T47D (cell line): ENCODE results near the gene TRH.

Experiments used
- DNase-seq, 2 experiments: peaks; one replicate each; pipeline versions ENCODE4 v3.0.0 to v3.0.0-alpha.2; 2011 to 2012; ENCODE audit warnings: low read depth in 1 of 2, low spot score in 1 of 2
- JUND ChIP-seq: IDR thresholded peaks from 2 replicates; pipeline ENCODE4 v1.6.1; 2012; ENCODE audit warnings: low read depth
- in situ Hi-C: cut with HindIII; loops from 2 replicates; pipeline ENCODE4 v1.10.0; 2016; ENCODE audit warnings: low sequenced_read_pairs, low pct_unique_long_range_greater_than_20kb

The TRH gene

DNA sequence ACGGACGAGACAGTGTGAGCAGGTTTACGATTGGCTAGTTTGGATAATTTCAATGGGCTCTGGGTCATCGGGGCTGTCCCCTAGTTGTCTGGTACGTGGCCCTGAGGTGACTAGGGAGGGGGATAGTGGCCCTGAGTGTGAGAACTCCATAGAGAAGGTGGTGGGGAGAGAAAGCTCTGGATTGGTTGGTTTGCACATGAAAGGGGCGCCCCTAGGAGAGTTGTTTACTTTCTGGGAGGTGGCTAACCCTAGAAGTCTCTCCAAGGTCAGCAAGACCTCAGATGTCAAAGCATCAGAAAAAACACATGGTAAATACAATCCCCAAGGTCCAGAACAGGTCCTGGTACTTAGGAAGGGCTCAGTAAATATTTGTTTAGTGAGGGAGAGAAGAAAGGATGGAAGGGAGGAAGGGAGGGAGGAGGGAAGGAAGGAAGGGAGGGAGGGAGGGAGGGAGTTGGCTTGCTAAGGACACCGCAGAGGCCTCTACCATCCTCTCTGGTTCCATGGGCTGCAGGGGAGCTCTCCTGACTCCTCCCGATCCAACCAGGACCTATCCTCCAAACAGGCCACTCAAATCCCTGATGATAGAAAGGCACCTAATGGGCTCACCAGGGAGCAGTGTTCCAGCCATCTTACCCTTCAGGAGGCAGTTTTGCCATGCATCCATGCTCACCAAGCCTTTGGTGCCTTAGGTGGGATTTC lies 3.0 kb upstream of the TRH start:
- TF ChIP-seq JUND, result no peak
- in situ Hi-C loops, result no loop called here
- peak in 1 of 2 experiments; percentile 75 for DNase-seq

DNA sequence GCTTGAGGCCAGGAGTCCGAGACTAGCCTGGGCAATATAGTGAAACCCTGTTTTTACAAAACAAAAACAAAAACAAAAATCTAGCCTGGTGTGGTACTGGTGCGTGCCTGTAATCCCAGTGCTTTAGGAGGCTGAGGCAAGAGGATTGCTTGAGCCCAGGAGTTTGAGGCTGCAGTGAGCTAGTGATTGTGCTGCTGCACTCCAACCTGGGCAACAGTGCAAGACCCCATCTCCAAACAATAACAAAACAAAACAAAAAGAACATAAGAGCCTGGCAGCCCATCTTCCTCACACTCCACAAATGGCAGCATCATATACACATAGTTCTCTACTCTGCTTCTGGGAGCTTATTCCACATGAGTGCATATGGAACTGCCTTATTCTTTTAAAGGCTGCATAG lies 2.2 kb upstream of the TRH start:
- in situ Hi-C loops, result no loop called here
- no peak for DNase-seq
- TF ChIP-seq JUND, result no peak

DNA sequence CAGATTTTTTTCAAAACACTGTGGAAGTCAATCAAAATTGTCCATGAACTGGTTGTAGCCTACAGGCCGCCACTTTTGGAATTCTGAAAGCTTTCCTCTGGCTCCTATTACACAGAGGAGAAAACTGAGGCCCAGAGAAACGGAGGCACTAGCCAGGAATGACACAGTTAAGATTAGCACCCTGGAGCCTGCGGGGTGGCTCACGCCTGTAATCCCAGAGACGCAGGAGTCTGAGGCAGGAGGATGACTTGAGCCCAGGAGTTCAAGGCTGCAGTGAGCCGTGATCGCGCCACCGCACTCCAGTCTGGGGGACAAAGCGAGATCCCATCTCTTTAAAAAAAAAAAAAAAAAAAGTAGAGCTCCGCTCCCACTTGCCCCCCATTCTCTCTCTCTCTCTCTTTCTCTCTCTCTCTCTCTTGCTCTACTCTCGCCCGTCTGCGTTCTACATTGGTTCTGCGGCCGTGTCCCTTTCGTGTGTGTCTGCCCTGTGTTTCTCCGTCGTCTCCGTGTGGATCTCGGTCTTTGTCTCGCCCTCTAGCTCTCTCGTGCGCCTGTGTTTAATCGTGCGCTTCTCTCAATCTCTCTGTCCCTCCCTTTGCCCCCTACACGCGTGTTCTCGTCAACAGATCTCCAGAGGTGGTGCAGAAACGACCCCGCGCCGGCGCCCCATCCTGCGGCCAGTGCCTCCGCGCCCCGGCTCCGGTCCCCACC lies 512 bp upstream of the TRH start:
- in situ Hi-C loops, result no loop called here
- no peak for DNase-seq
- no peak for TF ChIP-seq JUND

DNA sequence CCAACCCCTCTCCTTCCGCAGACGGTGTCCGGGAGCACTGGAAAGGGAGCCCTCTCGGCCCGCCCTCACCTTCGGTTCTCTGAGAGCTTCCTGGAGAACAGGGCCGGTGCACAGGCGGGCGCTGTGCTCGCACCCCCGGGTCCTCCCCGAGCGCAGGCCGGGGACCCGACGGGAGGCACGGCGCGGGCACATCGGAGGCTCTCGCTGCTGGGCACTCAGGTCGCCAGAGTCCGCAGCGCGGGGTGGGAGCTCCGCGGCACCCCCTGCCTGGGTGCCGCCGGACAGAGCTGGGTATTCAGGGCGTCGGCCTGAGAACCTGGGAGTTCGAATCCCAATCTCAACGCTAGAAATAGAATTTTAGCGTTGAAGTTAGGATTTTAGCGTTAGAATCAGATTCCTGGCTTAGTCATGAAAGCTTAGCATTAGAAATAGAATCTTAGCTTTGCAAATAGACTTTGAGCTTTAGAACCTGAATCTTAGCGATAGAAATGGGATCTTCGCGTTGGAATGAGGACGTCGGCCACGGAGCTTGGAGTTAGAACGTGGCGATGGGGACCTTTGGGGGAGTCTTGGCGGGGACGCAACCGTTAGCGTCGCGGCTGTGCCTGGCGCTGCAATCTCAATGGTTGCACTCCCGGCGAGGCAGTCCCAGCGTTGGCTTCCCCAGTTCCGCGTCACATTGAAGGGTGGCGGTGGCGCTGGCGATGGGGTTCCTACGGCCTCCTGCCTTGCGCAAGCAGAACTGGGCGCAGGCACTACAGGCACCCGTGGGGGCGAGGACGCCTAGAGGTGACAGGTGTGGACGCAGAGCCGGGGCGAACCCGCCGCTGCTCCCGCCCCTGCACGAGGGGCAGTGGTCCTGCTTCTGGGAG lies 549 bp downstream of the TRH start:
- TF ChIP-seq JUND, result no peak
- DNase-seq, result no peak
- in situ Hi-C loops, result no loop called here

DNA sequence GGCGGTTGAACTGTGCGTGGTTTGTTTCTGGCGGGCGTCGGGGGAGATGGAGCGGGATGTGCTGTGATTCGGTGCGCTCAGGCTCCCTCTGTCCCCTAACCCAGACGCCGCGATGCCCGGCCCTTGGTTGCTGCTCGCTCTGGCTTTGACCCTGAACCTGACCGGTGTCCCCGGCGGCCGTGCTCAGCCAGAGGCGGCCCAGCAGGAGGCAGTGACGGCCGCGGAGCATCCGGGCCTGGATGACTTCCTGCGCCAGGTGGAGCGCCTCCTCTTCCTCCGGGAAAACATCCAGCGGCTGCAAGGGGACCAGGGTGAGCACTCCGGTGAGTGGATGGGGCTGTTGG lies 1.2 kb downstream of the TRH start:
- no peak for DNase-seq
- no peak for TF ChIP-seq JUND
- in situ Hi-C loops, result no loop called here

DNA sequence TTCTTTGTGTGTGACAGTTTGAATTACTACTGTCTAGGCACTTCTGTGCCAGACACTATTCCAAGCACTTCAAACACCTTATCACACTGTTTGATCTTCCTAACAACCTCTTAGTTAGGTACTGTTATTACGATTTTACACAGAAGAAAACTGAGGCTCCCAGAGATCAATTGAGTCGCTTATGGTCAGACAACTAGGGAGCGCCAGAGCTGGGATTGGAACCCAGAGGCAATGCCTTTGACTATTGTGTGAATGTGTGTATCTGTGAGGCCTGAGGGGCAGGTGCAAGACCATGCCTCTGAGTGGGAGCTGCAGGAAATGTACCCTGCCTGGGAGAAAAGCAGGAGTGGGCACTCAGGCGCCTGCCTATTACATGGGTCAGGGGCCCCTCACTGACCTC lies 1.8 kb downstream of the TRH start:
- in situ Hi-C loops, result no loop called here
- no peak for DNase-seq
- no peak for TF ChIP-seq JUND

DNA sequence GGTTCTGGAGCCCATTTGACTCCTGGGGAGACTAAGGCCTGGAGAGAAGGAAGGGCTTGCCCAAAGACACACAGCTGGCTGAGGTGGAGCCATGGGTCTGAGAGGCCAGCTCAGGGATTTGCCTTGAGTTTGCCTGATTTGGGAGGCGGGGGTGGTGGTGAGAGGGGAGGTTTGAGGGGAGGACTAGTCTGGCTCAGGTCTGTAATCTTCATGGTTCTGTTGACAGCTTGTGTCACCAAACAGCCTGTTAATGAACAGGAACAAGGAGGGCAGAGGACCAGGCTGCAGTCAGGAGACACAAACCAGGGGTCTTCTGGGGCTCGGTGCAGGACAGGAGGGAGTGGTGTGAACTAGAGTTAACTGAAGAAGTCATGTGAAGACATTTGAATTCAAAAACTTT lies 3.6 kb downstream of the TRH start:
- DNase-seq, result no peak
- TF ChIP-seq JUND, result no peak
- in situ Hi-C loops, result no loop called here

DNA sequence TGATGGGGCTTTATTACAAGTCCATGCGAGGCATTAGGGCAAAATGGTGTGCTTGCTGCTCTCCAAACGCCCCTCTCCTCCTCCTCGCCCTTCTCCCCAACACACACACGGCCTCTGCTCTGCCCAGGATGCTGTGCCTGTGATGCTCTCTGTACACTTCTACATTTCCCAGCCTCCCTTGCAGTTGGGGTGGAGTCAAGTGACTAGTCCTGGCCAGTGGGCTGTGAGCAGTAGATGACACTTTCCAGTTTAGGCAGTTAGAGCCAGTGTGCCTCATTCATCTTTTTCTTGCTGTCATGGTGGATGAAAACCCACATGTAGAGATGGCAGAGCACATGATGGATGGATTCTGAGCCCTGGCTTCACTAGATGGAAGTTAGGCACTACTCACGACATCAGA lies 5.4 kb downstream of the TRH start:
- no peak for TF ChIP-seq JUND
- DNase-seq, result no peak
- in situ Hi-C loops, result no loop called here

DNA sequence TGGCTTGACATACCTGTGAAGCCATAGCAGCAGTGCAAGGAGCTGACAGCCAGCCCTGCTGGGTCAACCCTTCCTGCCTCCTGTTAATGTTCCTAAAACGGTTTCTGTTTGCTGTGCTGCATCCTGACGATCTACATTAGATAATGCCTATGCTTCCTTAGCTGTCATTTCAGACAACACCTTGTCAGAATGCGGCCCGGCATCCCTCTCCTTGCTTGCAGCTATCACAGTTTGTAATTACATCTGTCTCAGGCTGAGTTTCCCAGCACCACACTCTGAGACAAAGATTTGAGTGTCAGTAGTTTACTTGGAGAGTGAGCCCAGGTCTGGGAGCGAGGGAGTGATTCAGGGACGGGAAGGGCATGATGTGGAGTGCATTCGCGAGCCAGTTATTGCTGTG lies 9.0 kb downstream of the TRH start:
- no peak for DNase-seq
- in situ Hi-C loops, result no loop called here

DNA sequence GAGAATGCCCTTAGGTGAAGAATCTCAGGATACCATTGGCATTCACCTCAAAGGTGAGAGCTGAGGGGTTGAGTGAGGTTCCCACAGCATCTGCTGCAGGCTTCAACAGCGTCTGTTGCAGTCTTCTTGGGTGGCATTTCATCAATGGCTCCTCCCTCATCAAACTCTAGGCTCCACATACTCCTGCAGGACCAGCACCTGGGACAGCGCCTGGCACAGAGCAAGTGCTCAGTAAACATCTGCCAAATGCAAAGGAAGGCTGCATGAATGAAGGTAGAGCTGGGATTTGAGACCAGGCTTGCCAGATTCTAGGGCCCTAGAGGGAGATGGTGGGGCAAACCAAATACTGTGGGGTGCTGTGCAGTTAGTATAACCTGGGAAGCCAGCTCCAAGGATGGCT lies 9.6 kb downstream of the TRH start:
- peak in 1 of 2 experiments; percentile 56 for DNase-seq
- in situ Hi-C loops, result no loop called here
- no peak for TF ChIP-seq JUND

More for the DNA sequence above, 9.0 kb downstream of the TRH start:
- no peak for TF ChIP-seq JUND

DNA sequence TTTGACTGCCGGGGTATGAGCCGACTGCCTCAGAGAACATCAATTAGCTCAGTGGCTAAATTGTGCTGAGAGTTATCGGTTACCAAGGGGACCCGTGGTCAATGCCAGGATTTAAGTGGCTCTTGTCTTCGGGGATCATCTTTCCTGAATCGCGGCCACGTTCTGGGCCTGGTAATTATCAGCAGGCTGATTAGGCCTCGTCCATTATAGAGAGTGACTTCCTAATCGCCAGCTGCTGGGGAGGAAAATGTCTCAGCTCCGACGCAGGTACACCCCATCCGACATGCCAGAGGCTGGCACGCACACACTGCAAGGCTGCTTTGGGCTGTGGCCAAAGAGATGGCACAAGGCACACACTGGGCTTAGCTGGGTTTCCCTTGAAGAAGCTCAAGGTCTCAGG lies 10.6 kb downstream of the TRH start:
- in situ Hi-C loops, result no loop called here
- no peak for TF ChIP-seq JUND
- DNase-seq, result no peak

DNA sequence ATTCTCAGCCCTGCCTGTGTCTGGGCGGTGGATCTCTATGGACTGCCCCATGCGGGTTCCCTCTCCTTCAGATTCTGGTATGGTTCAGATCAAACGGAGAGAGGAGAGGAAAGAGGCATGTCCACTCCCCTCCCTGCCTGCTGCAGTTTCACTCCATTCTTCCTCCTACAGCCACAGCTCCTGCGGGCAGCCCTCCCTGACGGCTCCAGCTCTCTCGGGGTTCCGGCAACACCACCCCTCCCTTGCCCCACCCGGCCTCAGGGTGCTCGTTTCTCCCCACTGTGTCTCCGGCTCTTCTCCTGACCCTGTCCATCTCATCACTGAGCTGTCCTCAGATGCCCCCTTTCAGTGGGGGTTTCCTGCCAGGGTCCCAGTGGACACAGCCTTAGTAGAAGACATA lies 13.9 kb downstream of the TRH start:
- DNase-seq, result no peak
- in situ Hi-C loops, result no loop called here
- no peak for TF ChIP-seq JUND

DNA sequence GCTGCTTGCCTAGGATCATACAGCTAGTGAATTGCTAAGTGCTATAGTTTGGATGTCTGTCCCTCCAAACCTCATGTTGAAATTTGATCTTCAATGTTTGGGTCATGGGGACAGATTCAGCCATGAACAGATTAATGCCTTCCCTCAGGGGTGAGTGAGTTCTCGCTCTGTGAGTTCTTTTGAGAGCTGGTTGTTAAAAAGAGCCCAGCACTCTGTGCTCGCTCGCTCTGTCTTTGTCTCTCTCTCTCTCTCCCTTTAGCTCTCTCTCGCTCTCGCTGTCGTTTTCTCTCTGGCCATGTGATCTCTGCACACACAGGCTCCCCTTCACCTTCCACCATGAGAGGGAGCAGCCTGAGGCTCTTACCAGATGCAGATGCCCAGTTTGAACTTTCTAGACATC lies 14.9 kb downstream of the TRH start:
- in situ Hi-C loops, result no loop called here
- TF ChIP-seq JUND, result no peak

More for the DNA sequence above, 14.9 kb downstream of the TRH start:
- no peak for DNase-seq
